ENCODE measurements around the gene SPIRE2. TPM values are rescaled to one million over a fixed set of nuclear protein-coding genes. Genes with fewer than 3 reads are reported as not detected.

SPIRE2 gene
- total RNA-seq, 1 donor from 2014 or later, result 15.8 TPM

GRCh38 chr16:89880477-89881367 lies 52.4 kb downstream of the SPIRE2 start:
- intact Hi-C loops (cut with DNase I), result no loop called here
- Histone ChIP-seq H3K36me3 (peaks cover 79% of the 10 kb centered on the region), H3K27me3 (ENCODE audit: low read depth) (no peaks in the 10 kb centered on the region), H3K4me1 (no peaks in the 10 kb centered on the region), H3K4me3 (no peak overlapping the region), H3K27ac (no peak overlapping the region), H3K9me3 (no peaks in the 10 kb centered on the region)
- DNase-seq (no peak), ATAC-seq (no peak)
- TF ChIP-seq, protein P1, sequence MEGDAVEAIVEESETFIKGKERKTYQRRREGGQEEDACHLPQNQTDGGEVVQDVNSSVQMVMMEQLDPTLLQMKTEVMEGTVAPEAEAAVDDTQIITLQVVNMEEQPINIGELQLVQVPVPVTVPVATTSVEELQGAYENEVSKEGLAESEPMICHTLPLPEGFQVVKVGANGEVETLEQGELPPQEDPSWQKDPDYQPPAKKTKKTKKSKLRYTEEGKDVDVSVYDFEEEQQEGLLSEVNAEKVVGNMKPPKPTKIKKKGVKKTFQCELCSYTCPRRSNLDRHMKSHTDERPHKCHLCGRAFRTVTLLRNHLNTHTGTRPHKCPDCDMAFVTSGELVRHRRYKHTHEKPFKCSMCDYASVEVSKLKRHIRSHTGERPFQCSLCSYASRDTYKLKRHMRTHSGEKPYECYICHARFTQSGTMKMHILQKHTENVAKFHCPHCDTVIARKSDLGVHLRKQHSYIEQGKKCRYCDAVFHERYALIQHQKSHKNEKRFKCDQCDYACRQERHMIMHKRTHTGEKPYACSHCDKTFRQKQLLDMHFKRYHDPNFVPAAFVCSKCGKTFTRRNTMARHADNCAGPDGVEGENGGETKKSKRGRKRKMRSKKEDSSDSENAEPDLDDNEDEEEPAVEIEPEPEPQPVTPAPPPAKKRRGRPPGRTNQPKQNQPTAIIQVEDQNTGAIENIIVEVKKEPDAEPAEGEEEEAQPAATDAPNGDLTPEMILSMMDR (IDR thresholded peaks at IDR 0.05), result no peak

GRCh38 chr16:89881368-89881730 lies 53.1 kb downstream of the SPIRE2 start:
- peak in 1 of 2 donors; percentile 27 for ATAC-seq
- intact Hi-C loops (cut with DNase I), result no loop called here
- H3K9me3 ChIP-seq, result no peaks in the 10 kb centered on the region

DNA sequence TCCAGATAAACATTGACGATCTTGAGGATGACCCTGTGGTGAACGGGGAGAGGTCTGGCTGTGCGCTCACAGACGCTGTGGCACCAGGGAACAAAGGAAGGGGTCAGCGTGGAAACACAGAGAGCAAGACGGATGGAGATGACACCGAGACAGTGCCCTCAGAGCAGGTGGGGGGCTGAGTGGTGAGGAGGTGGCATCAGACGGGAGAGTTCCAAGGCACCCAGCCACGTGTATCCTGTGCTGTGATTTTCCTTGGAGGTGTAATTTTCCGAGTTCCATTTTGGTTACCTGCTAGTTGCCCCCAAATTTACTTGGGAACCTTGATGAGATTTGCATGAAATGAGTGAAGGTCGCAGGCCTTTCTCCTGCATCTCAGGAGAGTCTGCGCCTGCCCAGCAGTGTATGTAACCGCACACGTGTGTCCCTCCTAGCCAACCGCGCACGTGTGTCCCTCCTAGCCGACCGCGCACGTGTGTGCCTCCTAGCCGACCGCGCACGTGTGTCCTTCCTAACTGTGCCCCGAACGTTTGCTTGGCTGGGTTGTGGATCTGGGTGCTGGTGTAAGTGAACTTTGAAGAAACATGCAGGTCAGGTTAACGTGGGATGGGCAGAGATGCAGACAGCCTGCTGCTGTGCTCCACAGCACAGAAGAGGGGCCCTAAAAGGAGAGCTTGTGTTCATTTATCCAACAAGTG lies 55.2 kb downstream of the SPIRE2 start:
- intact Hi-C loops (cut with DNase I), result no loop called here
- DNase-seq (no peak), ATAC-seq (peak in 1 of 2 donors; percentile 32)
- Histone ChIP-seq H3K4me3 (no peak overlapping the region), H3K27ac (no peak overlapping the region), H3K4me1 (no peaks in the 10 kb centered on the region), H3K27me3 (ENCODE audit: low read depth) (no peaks in the 10 kb centered on the region), H3K9me3 (no peaks in the 10 kb centered on the region), H3K36me3 (peaks cover 91% of the 10 kb centered on the region)
- TF ChIP-seq, protein P1 (IDR thresholded peaks at IDR 0.05), result no peak

More at GRCh38 chr16:89881368-89881730, 53.1 kb downstream of the SPIRE2 start:
- H3K27ac ChIP-seq, result no peak overlapping the region
- TF ChIP-seq, protein P1 (IDR thresholded peaks at IDR 0.05), result no peak
- peaks cover 79% of the 10 kb centered on the region for H3K36me3 ChIP-seq
- DNase-seq, result no peak
- H3K27me3 ChIP-seq (ENCODE audit: low read depth), result no peaks in the 10 kb centered on the region
- no peaks in the 10 kb centered on the region for H3K4me1 ChIP-seq
- H3K4me3 ChIP-seq, result no peak overlapping the region

GRCh38 chr16:89884041-89884421 lies 55.8 kb downstream of the SPIRE2 start:
- TF ChIP-seq, protein P1 (IDR thresholded peaks at IDR 0.05), result no peak
- Histone ChIP-seq H3K9me3 (no peaks in the 10 kb centered on the region), H3K27me3 (ENCODE audit: low read depth) (no peaks in the 10 kb centered on the region), H3K4me1 (no peaks in the 10 kb centered on the region), H3K27ac (no peak overlapping the region), H3K36me3 (peaks cover 91% of the 10 kb centered on the region), H3K4me3 (no peak overlapping the region)
- intact Hi-C loops (cut with DNase I), result no loop called here
- ATAC-seq (no peak), DNase-seq (no peak)

GRCh38 chr16:89887243-89887642 lies 59.0 kb downstream of the SPIRE2 start:
- Histone ChIP-seq H3K4me3 (no peak overlapping the region), H3K27me3 (ENCODE audit: low read depth) (no peaks in the 10 kb centered on the region), H3K36me3 (peaks cover 97% of the 10 kb centered on the region), H3K27ac (no peak overlapping the region), H3K9me3 (no peaks in the 10 kb centered on the region), H3K4me1 (no peaks in the 10 kb centered on the region)
- intact Hi-C loops (cut with DNase I), result no loop called here
- no peak for DNase-seq
- no peak for ATAC-seq
- TF ChIP-seq, protein P1 (IDR thresholded peaks at IDR 0.05), result no peak

Data from lower lobe of right lung (tissue), 2 donors.